ENCODE results near the gene UBA3. TPM values are rescaled to one million over a fixed set of nuclear protein-coding genes. Genes with fewer than 3 reads are reported as not detected.

UBA3 gene
- total RNA-seq, 1 experiment from 2014 or later = 47.1 TPM

DNA sequence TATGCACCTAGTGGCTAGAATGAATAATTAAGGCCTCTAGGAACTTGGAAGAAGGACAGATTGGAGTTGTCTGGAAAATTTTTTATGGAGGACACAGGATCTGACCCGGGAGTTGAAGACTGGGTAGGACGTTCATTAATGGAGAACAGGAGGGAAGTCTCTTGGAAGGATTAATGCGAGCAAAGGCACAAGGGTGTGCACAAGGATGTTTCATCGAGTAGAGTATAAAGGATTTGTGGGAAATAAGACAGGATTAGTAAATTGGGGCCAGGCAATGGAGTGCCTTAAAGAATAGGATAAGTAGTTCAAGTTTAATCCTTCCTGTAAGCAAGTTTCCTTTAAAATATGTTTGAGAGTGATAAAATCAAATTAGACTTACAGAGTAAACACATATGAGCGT is 27.7 kb upstream of the UBA3 start:
- no peaks in the 10 kb centered on the region for H3K27me3 ChIP-seq (ENCODE audit: control insufficient read depth, insufficient read depth, low read length)
- no peak for TF ChIP-seq TCF7L2 (IDR thresholded peaks at IDR 0.05; ENCODE audit: low read depth, low read length)
- TF ChIP-seq, protein P1, sequence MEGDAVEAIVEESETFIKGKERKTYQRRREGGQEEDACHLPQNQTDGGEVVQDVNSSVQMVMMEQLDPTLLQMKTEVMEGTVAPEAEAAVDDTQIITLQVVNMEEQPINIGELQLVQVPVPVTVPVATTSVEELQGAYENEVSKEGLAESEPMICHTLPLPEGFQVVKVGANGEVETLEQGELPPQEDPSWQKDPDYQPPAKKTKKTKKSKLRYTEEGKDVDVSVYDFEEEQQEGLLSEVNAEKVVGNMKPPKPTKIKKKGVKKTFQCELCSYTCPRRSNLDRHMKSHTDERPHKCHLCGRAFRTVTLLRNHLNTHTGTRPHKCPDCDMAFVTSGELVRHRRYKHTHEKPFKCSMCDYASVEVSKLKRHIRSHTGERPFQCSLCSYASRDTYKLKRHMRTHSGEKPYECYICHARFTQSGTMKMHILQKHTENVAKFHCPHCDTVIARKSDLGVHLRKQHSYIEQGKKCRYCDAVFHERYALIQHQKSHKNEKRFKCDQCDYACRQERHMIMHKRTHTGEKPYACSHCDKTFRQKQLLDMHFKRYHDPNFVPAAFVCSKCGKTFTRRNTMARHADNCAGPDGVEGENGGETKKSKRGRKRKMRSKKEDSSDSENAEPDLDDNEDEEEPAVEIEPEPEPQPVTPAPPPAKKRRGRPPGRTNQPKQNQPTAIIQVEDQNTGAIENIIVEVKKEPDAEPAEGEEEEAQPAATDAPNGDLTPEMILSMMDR (IDR thresholded peaks at IDR 0.05) = no peak
- TF ChIP-seq POLR2AphosphoS5 (IDR thresholded peaks at IDR 0.05; ENCODE audit: low read depth, low read length) = no peak
- TF ChIP-seq, protein P2, sequence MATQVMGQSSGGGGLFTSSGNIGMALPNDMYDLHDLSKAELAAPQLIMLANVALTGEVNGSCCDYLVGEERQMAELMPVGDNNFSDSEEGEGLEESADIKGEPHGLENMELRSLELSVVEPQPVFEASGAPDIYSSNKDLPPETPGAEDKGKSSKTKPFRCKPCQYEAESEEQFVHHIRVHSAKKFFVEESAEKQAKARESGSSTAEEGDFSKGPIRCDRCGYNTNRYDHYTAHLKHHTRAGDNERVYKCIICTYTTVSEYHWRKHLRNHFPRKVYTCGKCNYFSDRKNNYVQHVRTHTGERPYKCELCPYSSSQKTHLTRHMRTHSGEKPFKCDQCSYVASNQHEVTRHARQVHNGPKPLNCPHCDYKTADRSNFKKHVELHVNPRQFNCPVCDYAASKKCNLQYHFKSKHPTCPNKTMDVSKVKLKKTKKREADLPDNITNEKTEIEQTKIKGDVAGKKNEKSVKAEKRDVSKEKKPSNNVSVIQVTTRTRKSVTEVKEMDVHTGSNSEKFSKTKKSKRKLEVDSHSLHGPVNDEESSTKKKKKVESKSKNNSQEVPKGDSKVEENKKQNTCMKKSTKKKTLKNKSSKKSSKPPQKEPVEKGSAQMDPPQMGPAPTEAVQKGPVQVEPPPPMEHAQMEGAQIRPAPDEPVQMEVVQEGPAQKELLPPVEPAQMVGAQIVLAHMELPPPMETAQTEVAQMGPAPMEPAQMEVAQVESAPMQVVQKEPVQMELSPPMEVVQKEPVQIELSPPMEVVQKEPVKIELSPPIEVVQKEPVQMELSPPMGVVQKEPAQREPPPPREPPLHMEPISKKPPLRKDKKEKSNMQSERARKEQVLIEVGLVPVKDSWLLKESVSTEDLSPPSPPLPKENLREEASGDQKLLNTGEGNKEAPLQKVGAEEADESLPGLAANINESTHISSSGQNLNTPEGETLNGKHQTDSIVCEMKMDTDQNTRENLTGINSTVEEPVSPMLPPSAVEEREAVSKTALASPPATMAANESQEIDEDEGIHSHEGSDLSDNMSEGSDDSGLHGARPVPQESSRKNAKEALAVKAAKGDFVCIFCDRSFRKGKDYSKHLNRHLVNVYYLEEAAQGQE (IDR thresholded peaks at IDR 0.05; ENCODE audit: insufficient read depth in 1 of 2, low read depth in 2 of 2, low read length in 1 of 2) = no peak
- intact Hi-C loops (cut with micrococcal nuclease; ENCODE audit: unreplicated experiment) = no loop called here
- in situ Hi-C loops (cut with HindIII; ENCODE audit: low pct_unique_long_range_greater_than_20kb, low sequenced_read_pairs) = no loop called here
- CTCF ChIA-PET = interaction anchor here (0.7 kb wide), 1 partner anchor 27 kb away, joined by 3 read pairs; no protein-coding TSS in a partner anchor
- no peaks in the 10 kb centered on the region for H3K4me1 ChIP-seq (ENCODE audit: control insufficient read depth, insufficient read depth, low read length)
- H3K4me3 ChIP-seq (ENCODE audit: low read depth in 2 of 2, low read length in 2 of 2) = no peak overlapping the region
- no peaks in the 10 kb centered on the region for H3K9me3 ChIP-seq (ENCODE audit: control insufficient read depth, insufficient read depth, low read depth, low read length)
- ATAC-seq = no peak
- H3K36me3 ChIP-seq (ENCODE audit: control insufficient read depth, insufficient read depth, low read length) = no peaks in the 10 kb centered on the region; the same call in 1 of the 2 replicates
- no TSS peak for BruUV-seq (replicated peaks)
- no peak overlapping the region for H3K27ac ChIP-seq (ENCODE audit: low read length)
- DNase-seq (ENCODE audit: low read depth, low spot score) = no peak
- POLR2A ChIA-PET = no interaction called here

DNA sequence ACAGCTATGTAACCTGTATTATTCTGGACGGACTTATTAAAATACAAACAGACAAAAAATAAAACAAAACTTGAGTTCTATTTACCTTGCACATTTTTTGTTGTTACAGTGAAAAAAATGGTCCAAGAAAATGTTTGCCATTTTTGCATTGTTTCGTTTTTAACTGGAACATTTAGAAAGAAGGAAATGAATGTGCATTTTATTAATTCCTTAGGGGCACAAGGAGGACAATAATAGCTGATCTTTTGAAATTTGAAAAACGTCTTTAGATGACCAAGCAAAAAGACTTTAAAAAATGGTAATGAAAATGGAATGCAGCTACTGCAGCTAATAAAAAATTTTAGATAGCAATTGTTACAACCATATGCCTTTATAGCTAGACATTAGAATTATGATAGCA is 25.2 kb upstream of the UBA3 start:
- no TSS peak for BruUV-seq (replicated peaks)
- ATAC-seq (no peak), DNase-seq (ENCODE audit: low read depth, low spot score) (no peak)
- in situ Hi-C loops (cut with HindIII; ENCODE audit: low pct_unique_long_range_greater_than_20kb, low sequenced_read_pairs) (no loop called here), intact Hi-C loops (cut with micrococcal nuclease; ENCODE audit: unreplicated experiment) (no loop called here)
- CTCF ChIA-PET = no interaction called here
- Histone ChIP-seq H3K27ac (ENCODE audit: low read length) (no peak overlapping the region), H3K36me3 (ENCODE audit: control insufficient read depth, insufficient read depth, low read length) (no peaks in the 10 kb centered on the region; the same call in 1 of the 2 replicates), H3K9me3 (ENCODE audit: control insufficient read depth, insufficient read depth, low read depth, low read length) (no peaks in the 10 kb centered on the region), H3K4me1 (ENCODE audit: control insufficient read depth, insufficient read depth, low read length) (no peaks in the 10 kb centered on the region), H3K4me3 (ENCODE audit: low read depth in 2 of 2, low read length in 2 of 2) (no peak overlapping the region), H3K27me3 (ENCODE audit: control insufficient read depth, insufficient read depth, low read length) (no peaks in the 10 kb centered on the region)
- POLR2A ChIA-PET = no interaction called here
- no peak for TF ChIP-seq SIN3A (IDR thresholded peaks at IDR 0.05; ENCODE audit: borderline replicate concordance, insufficient read depth, low read depth, low read length)
- TF ChIP-seq POLR2AphosphoS5 (IDR thresholded peaks at IDR 0.05; ENCODE audit: low read depth, low read length) = no peak

DNA sequence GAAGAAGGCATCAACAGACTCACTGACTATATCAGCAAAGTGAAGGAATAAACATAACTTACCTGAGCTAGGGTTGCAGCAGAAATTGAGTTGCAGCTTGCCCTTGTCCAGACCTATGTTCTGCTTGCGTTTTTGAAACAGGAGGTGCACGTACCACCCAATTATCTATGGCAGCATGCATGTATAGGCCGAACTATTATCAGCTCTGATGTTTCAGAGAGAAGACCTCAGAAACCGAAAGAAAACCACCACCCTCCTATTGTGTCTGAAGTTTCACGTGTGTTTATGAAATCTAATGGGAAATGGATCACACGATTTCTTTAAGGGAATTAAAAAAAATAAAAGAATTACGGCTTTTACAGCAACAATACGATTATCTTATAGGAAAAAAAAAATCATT is 24.4 kb upstream of the UBA3 start:
- H3K27me3 ChIP-seq (ENCODE audit: control insufficient read depth, insufficient read depth, low read length) = no peaks in the 10 kb centered on the region
- no TSS peak for BruUV-seq (replicated peaks)
- ChIA-PET POLR2A (no interaction called here), CTCF (no interaction called here)
- no peak for ATAC-seq
- TF ChIP-seq TCF7L2 (IDR thresholded peaks at IDR 0.05; ENCODE audit: low read depth, low read length) (no peak), SIN3A (IDR thresholded peaks at IDR 0.05; ENCODE audit: borderline replicate concordance, insufficient read depth, low read depth, low read length) (no peak), POLR2AphosphoS5 (IDR thresholded peaks at IDR 0.05; ENCODE audit: low read depth, low read length) (no peak)
- TF ChIP-seq, protein P2 (IDR thresholded peaks at IDR 0.05; ENCODE audit: insufficient read depth in 1 of 2, low read depth in 2 of 2, low read length in 1 of 2) = no peak
- TF ChIP-seq, protein P1 (IDR thresholded peaks at IDR 0.05) = no peak
- DNase-seq (ENCODE audit: low read depth, low spot score) = no peak
- H3K36me3 ChIP-seq (ENCODE audit: control insufficient read depth, insufficient read depth, low read length) = no peaks in the 10 kb centered on the region; the same call in 1 of the 2 replicates
- intact Hi-C loops (cut with micrococcal nuclease; ENCODE audit: unreplicated experiment) (no loop called here), in situ Hi-C loops (cut with HindIII; ENCODE audit: low pct_unique_long_range_greater_than_20kb, low sequenced_read_pairs) (no loop called here)
- H3K9me3 ChIP-seq (ENCODE audit: control insufficient read depth, insufficient read depth, low read depth, low read length) = no peaks in the 10 kb centered on the region
- no peak overlapping the region for H3K27ac ChIP-seq (ENCODE audit: low read length)
- no peak overlapping the region for H3K4me3 ChIP-seq (ENCODE audit: low read depth in 2 of 2, low read length in 2 of 2)
- no peaks in the 10 kb centered on the region for H3K4me1 ChIP-seq (ENCODE audit: control insufficient read depth, insufficient read depth, low read length)
